HEK293T (cell line): ENCODE measurements around the gene SAA1.
"Not testable (repeated sequence)": the region's sequence is repeated elsewhere in the genome, so short reads cannot be mapped to it uniquely, and the experiment has no call there.

Experiments
- CTCF ChIA-PET: fragments of 350-600 bp; formaldehyde crosslinking; extraction: SDS; loops from one replicate; lab custom pipeline; 2021; ENCODE audit warnings: antibody characterized with exemption, inconsistent platforms; lab: Yijun Ruan, JAX
- POLR2A ChIA-PET: fragments of 350-600 bp; formaldehyde crosslinking; extraction: SDS; loops from one replicate; lab custom pipeline; 2020; ENCODE audit warnings: antibody characterized with exemption, inconsistent platforms; lab: Yijun Ruan, JAX
- DNase-seq: peaks from one replicate; pipeline ENCODE4 v3.0.0; 2012; ENCODE audit warnings: mixed read lengths; ENCODE audit errors: extremely low spot score
- ARNT ChIP-seq: fragments of 450-650 bp; IDR thresholded peaks from 2 replicates; pipeline ENCODE4 v1.6.1; 2017; ENCODE audit warnings: mild to moderate bottlenecking
- BHLHE40 ChIP-seq: fragments of 450-650 bp; IDR thresholded peaks from 2 replicates; pipeline ENCODE4 v1.6.1; 2016; ENCODE audit warnings: mild to moderate bottlenecking, moderate library complexity, borderline replicate concordance
- CTBP1 ChIP-seq: fragments of 450-650 bp; IDR thresholded peaks from 2 replicates; pipeline ENCODE4 v1.6.1; 2016; ENCODE audit warnings: borderline replicate concordance
- ELF4 ChIP-seq: fragments of 450-650 bp; IDR thresholded peaks from 2 replicates; pipeline ENCODE4 v1.6.1; 2017; ENCODE audit warnings: antibody characterized with exemption
- FOXA1 ChIP-seq: fragments of 450-650 bp; IDR thresholded peaks from 2 replicates; pipeline ENCODE4 v1.6.1; 2016; ENCODE audit warnings: mild to moderate bottlenecking
- FOXK2 ChIP-seq: fragments of 450-650 bp; IDR thresholded peaks from 2 replicates; pipeline ENCODE4 v1.6.1; 2016; ENCODE audit warnings: mild to moderate bottlenecking
- FOXM1 ChIP-seq: fragments of 450-650 bp; IDR thresholded peaks from 2 replicates; pipeline ENCODE4 v1.6.1; 2017; ENCODE audit warnings: mild to moderate bottlenecking, borderline replicate concordance
- HDGF ChIP-seq: fragments of 450-650 bp; IDR thresholded peaks from 2 replicates; pipeline ENCODE4 v1.6.1; 2017; ENCODE audit warnings: antibody characterized with exemption, borderline replicate concordance
- L3MBTL2 ChIP-seq: fragments of 450-650 bp; conservative IDR thresholded peaks from 2 replicates; pipeline ENCODE4 v1.6.1; 2016; ENCODE audit warnings: mild to moderate bottlenecking
- LEF1 ChIP-seq: fragments of 450-650 bp; IDR thresholded peaks from 2 replicates; pipeline ENCODE4 v1.6.1; 2017; ENCODE audit warnings: mild to moderate bottlenecking, borderline replicate concordance
- NFRKB ChIP-seq: fragments of 450-650 bp; IDR thresholded peaks from 2 replicates; pipeline ENCODE4 v1.6.1; 2016; ENCODE audit warnings: mild to moderate bottlenecking, moderate library complexity
- SP1 ChIP-seq: fragments of 450-650 bp; IDR thresholded peaks from 2 replicates; pipeline ENCODE4 v1.6.1; 2017
- SUZ12 ChIP-seq: fragments of 450-650 bp; IDR thresholded peaks from 2 replicates; pipeline ENCODE4 v1.6.1; 2016; ENCODE audit warnings: mild to moderate bottlenecking
- TARDBP ChIP-seq: fragments of 450-650 bp; IDR thresholded peaks from 2 replicates; pipeline ENCODE4 v1.6.1; 2016
- ZNF384 ChIP-seq: fragments of 450-650 bp; IDR thresholded peaks from 2 replicates; pipeline ENCODE4 v1.6.1; 2016
- TF ChIP-seq, protein P1 (sequence below): fragments of 450-650 bp; IDR thresholded peaks from 2 replicates; pipeline ENCODE4 v1.6.1; 2016

Gene SAA1

DNA sequence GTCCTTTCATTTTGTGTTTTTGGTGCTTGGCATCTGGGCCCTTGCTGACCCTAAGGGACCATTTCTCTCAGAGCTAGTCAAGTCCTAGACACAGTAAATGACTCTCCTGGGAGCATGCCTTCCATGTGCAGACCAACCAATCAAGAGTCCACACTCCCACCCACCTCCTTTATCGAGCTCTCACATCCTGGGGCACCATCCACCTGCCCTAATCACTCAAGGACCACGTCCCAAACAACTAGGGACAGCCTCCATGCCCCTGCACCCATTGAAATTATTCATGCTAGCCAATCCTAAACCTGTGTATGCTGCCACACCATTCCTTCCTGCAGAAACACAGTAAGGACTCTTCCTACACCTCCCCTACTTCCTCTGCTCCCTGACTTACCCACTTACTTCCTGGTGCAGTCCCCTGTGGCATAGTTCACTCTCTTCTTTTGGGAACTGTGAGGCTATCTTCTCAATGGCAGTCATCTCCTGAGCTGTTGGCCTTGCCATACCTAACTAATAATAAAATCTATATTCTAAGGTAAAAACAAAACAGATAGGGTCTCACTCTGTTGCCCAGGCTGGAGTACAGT lies 11.2 kb upstream of the SAA1 start:
- POLR2A ChIA-PET: no interaction called here
- no peak for DNase-seq
- CTCF ChIA-PET: no interaction called here
- TF ChIP-seq SP1 (no peak), LEF1 (no peak), FOXM1 (no peak), SUZ12 (no peak), CTBP1 (no peak), BHLHE40 (no peak), HDGF (no peak), FOXA1 (no peak), ARNT (no peak), L3MBTL2 (no peak), TARDBP (no peak), ZNF384 (no peak), NFRKB (no peak), ELF4 (no peak), FOXK2 (no peak)
- TF ChIP-seq, protein P1, sequence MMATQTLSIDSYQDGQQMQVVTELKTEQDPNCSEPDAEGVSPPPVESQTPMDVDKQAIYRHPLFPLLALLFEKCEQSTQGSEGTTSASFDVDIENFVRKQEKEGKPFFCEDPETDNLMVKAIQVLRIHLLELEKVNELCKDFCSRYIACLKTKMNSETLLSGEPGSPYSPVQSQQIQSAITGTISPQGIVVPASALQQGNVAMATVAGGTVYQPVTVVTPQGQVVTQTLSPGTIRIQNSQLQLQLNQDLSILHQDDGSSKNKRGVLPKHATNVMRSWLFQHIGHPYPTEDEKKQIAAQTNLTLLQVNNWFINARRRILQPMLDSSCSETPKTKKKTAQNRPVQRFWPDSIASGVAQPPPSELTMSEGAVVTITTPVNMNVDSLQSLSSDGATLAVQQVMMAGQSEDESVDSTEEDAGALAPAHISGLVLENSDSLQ: no peak

DNA sequence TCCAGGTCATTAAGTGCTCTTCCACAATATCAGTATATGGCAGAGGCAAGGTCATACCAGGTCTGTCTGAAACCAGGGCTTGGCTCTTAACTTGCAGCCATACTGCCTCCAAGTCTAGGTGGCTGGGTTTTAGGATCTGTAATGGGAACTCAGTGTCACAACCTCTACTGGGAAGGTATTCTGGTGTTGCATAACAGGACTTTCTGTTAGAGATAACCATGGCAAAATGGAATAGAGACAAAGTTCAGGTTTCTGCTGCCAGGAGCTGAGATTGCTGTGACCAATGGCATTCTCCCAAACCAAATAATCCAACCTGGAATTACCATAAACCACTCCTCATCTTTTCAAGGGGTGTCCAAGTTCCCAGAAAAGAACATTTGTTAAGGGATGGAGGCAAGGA lies 6.8 kb upstream of the SAA1 start:
- ChIA-PET POLR2A (no interaction called here), CTCF (interaction anchor here (0.6 kb wide), 1 partner anchor 205 kb away, joined by 6 read pairs; no protein-coding TSS in a partner anchor)
- TF ChIP-seq FOXM1: no peak
- no peak for TF ChIP-seq FOXA1
- no peak for TF ChIP-seq BHLHE40
- no peak for TF ChIP-seq SUZ12
- TF ChIP-seq, protein P1: no peak
- TF ChIP-seq ZNF384: no peak
- TF ChIP-seq HDGF: no peak
- DNase-seq: no peak

DNA sequence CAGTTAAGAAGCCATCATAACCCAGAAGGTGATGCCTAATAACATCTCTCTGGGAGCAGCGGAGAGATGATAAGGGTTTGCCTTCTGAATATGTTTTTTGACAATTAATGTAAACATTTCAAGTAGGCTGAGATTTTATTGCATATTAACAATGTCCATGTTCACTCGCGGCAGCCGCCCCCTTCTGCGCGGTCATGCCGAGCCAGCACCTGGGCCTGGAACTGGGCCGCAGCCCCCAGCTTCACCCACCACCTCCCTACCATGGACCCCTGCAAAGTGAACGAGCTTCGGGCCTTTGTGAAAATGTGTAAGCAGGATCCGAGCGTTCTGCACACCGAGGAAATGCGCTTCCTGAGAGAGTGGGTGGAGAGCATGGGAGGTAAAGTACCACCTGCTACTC lies 4.3 kb upstream of the SAA1 start:
- ChIA-PET CTCF (no interaction called here), POLR2A (no interaction called here)
- DNase-seq: no peak
- TF ChIP-seq NFRKB: no peak
- TF ChIP-seq ARNT: no peak
- no peak for TF ChIP-seq FOXA1
- TF ChIP-seq L3MBTL2: no peak
- TF ChIP-seq FOXK2: no peak
- no peak for TF ChIP-seq HDGF
- no peak for TF ChIP-seq ELF4
- TF ChIP-seq, protein P1: no peak
- no peak for TF ChIP-seq FOXM1
- TF ChIP-seq BHLHE40: no peak
- TF ChIP-seq LEF1: no peak
- TF ChIP-seq SP1: no peak

DNA sequence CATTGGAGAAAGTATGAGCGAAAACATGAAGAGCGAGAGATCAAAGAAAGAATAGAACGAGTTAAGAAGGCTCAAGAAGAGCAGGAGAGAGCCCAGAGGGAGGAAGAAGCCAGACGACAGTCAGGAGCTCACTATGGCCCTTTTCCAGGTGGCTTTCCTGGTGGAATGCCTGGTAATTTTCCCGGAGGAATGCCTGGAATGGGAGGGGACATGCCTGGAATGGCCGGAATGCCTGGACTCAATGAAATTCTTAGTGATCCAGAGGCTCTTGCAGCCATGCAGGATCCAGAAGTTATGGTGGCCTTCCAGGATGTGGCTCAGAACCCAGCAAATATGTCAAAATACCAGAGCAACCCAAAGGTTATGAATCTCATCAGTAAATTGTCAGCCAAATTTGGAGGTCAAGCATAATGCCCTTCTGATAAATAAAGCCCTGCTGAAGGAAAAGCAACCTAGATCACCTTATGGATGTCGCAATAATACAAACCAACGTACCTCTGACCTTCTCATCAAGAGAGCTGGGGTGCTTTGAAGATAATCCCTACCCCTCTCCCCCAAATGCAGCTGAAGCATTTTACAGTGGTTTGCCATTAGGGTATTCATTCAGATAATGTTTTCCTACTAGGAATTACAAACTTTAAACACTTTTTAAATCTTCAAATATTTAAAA lies 3.2 kb upstream of the SAA1 start:
- DNase-seq, CTCF ChIA-PET, POLR2A ChIA-PET: not testable (repeated sequence)

DNA sequence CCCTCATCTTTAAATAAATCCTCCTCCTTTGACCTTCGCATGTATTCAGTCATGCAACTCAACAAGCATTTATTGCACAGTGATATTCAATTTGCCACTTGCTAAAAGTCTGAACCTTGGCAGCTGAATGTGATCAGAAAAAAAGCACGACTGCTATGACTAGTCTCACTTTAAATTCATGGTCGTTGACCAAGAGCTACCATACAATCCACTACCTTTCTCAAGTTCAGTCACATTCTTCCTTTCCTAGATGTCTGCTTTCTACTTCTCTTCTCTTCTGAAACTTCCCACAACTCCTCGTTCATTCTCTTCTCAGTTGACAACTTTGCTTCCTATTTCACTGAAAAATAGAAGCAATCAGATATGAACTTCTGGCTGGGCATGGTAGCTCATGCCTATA lies 2.0 kb upstream of the SAA1 start:
- ChIA-PET CTCF (no interaction called here), POLR2A (no interaction called here)
- no peak for DNase-seq
- no peak for TF ChIP-seq BHLHE40
- TF ChIP-seq ZNF384: no peak
- no peak for TF ChIP-seq HDGF
- TF ChIP-seq FOXK2: no peak
- no peak for TF ChIP-seq SUZ12
- TF ChIP-seq NFRKB: no peak
- no peak for TF ChIP-seq L3MBTL2
- TF ChIP-seq SP1: no peak
- TF ChIP-seq FOXA1: no peak
- no peak for TF ChIP-seq CTBP1
- no peak for TF ChIP-seq TARDBP
- TF ChIP-seq, protein P1: no peak

DNA sequence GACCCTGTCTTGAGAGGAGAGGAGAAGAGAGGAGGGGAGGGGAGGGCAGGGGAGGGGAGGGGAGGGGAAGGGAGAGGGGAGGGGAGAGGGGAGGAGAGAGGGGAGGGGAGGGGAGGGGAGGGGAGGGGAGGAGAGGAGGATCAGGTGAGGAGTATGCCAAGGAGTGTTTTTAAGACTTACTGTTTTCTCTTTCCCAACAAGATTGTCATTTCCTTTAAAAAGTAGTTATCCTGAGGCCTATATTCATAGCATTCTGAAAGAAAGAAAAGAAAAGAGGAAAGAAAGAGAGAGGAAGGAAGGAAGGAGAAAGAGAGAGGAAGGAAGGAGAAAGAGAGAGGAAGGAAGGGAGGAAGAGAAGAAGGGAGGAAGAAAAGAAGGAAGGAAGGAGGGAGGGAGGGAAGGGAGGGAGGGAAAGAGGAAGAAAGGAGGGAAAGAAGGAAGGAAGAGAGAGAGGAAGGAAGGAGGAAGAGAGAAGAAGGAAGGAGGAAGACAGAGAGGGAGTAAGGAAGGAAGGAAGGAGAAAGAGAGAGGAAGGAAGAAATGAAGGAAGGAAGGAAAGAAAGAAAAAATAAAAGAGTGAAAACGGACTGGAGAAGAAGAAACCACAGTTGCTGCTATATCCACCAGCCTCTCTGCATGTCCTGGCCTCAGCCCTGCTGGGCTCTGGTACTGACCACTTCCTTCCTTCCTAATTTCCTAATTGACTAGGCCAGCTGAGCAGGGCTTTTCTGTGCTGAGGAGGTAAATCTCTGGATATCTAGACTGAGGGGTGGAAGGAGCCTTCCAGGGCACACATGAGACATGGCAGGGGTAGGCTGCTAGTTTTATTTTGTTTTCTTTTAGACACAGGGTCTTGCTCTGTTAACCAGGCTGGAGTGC lies 1.1 kb upstream of the SAA1 start:
- ChIA-PET CTCF (no interaction called here), POLR2A (no interaction called here)
- TF ChIP-seq SP1 (no peak), FOXM1 (no peak), FOXK2 (no peak), CTBP1 (no peak), BHLHE40 (no peak), SUZ12 (no peak), ZNF384 (no peak), FOXA1 (no peak), NFRKB (no peak), ELF4 (no peak), L3MBTL2 (no peak), HDGF (no peak)
- TF ChIP-seq, protein P1: no peak
- DNase-seq: no peak

DNA sequence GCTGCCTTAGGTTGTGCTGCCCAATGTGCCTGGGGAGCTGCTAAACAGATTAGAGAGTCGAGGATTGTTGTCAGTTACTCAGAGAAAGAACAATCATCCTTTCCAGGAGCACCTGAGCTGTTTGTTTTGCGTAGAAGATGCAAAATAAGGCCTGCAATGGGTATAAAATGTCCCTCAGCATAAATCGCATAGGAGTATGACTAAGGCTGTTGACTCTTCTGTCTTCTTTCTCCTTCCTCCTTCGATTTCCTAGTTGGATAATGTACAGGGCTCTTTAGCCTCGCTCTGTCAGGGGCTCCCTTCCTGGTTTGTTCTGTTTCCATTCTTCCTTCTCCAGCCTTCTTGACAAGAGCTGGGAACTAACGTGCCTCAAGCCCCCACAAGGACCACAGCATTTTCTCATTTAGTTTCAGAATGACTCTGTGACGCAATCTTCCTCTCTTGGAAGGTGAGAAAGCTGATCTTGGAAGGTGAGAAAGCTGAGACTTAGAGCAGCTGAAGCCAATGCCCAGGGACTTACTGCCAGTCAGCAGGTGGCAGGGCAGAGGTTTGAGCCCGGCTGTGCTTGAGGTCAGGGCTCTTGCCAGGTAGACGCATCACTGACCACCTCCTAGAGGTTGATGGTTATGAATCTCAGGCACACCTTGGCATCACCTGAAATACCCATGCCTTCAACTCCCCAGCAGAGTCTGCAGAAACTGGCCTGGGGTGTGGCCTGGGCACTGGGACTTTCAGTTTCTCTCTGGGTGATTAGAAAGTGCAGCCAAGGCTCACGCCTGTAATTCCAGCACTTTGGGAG lies 1.5 kb downstream of the SAA1 start:
- DNase-seq, CTCF ChIA-PET, POLR2A ChIA-PET: not testable (repeated sequence)

DNA sequence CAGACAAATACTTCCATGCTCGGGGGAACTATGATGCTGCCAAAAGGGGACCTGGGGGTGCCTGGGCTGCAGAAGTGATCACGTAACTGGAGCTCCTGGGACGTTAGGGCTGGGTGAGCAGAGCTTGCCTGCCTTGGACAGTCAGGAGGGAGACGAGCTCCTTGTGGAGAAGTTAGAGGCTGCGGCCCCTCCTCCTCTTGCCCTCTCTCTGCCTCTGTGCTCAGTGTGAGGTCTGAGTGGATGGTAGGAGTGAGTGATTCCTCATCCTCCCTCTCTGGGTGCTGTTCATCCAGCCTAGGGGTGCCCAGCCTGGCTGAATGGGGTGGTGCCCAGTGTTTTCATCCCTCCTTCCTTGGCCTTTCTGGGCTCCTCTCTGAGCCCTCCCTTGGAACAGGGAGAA lies 3.2 kb downstream of the SAA1 start:
- CTCF ChIA-PET: interaction anchor here (0.5 kb wide), 1 partner anchor 58 kb away, joined by 3 read pairs; no protein-coding TSS in a partner anchor
- DNase-seq, POLR2A ChIA-PET: not testable (repeated sequence)
